Measurements from ENCODE around the gene PANK2.
"Not testable (repeated sequence)": the region's sequence is repeated elsewhere in the genome, so short reads cannot be mapped to it uniquely, and the experiment has no call there.

The PANK2 gene

DNA sequence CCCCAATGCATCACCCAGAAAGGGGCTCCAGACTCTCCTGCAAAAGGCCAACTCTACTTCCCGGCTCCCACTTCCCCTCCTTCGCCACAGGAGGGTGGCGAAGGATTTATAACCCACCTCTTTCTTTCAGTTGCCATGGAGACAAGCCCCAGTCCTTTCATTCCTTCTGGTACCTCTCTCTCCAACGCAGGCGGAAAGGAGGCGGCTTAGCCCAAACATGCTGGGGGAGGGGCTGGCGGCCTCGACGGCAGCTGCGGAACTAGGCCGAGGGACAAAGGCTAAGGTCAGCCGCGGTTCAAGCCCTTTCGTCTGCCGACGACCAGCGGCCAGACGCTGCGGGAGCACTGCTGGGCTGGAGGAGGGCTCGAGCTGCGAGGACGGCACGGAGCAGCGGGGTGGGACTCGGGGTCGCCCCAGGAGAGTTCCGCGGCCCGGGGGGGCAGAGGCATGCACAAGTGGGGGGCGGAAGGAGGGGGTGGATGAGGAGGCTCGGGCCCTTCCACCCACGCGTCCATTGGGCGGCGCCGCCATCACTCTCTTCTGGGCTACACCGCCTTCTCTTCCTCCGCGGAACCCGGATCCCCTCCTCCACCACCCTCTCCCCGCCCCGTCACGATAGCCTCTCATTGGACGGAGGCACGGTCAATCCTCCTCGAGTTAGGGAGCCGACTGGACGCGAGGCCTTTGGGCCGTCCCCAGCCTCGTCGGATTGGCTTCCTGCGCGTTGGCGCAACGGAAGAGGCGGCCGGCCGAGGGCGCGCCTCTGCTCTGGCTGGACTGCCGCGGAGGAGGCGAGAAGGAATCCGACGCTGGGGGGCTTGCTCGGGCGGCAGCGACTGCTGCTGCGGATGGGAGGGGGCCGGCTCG is at the start of gene PANK2:
PANK2 (plus strand) TSS at position 766 of the 867 bp plus-strand sequence.
- peak; percentile 99 for DNase-seq (ENCODE audit: low read depth)

DNA sequence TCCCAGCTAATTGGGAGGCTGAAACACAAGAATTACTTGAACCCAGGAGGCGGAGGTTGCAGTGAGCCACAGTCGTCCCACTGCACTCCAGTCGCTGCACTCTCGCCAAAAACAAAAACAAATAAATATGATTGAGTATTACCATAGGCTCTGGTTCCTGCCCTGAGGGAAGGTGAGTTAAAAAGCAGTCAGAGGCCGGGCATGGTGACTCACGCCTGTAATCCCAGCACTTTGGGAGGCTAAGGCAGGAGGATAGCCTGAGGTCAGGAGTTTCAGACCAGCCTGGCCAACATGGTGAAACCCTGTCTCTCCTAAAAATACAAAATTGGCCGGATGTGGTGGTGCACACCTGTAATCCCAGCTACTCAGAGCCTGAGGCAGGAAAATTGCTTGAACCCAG is 49.0 kb upstream of the PANK2 start:
- DNase-seq (ENCODE audit: low read depth) = not testable (repeated sequence)

DNA sequence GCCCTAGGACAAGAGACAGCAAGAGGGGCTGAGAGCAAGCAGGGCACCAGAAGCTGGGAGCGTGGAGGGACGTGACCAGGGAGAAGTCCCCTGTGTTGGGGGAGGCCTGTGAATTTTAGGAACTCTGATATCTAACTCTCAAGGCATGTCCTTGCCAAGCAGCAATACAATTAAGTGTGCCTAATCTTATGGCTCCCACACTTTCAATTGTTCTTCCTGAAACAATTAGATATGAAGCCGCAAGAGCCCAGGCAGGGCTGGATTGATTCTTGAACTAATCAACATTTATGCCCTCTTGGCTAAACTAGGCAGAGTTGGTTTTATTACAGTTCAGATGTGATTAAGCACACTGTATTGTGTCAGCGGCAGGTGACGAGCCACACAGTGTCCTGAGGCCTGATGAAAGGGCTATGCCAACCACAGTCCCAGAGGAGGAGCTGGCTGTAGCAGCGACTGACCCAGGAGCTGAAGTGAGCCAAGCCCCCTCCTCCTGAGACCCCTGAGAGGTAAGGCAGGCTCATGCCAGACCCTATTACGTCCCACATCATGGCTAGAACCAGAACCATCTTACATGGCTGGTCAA is 46.7 kb upstream of the PANK2 start:
- no peak for DNase-seq (ENCODE audit: low read depth)

DNA sequence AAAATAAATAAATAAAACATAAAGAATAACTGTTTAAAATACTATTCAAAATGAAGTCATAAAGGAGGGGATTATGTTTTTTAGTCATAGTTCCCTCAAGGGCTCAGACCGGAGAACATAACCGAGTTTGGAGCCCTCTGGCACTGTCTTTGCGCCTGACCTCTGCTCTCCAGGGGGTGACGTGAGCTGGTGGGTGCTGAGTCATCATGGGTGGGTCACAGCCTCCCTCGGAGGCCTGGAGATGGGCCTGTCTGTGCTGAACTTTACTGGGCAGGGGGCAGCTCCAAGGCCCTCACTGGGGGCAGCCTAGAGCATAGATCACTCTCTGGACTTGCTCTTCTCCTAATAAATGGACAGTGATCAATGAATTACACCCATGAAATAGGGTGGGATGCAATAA is 45.7 kb upstream of the PANK2 start:
- DNase-seq (ENCODE audit: low read depth) = no peak

DNA sequence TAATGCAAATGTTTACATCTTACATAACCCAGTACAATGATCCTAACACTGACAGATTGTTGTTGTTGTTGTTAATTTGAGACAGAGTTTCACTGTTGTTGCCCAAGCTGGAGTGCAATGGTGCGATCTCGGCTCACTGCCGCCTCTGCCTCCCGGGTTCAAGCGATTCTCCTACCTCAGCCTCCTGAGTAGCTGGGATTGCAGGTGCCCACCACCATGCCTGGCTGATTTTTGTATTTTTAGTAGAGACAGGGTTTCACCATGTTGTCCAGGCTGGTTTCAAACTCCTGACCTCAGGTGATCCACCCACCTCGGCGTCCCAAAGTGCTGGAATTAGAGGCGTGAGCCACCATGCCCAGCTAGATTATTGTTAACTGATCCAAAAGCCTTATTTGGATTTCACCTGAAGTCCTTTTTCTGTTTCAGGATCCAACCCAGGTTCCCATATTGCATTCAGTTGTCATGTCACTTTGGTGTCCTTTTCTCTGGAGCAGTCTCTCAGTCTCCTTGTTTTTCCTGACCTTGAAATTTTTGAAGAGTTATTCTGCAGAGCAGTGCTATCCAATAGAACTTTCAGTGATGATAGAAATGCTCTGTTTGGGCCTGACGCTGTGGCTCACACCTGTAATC is 45.1 kb upstream of the PANK2 start:
- not testable (repeated sequence) for DNase-seq (ENCODE audit: low read depth)

DNA sequence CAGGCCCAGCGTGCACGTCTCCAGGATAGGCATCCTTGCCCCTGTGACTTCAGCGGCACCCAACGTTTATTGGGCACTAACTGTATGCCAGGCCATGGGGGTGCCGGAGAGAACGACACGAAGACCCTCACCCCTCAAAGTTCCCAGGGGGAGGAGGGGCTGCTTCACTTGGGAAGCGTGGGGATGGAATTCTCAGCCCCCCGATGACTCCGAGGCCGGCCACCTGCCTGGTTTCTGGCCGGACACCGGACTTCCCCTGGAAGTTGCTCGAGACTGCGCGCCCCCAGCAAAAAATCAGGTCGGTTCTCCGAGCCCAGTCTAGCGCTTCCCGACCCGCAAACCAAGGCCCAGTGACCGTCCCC is 42.8 kb upstream of the PANK2 start:
- DNase-seq (ENCODE audit: low read depth) = no peak

DNA sequence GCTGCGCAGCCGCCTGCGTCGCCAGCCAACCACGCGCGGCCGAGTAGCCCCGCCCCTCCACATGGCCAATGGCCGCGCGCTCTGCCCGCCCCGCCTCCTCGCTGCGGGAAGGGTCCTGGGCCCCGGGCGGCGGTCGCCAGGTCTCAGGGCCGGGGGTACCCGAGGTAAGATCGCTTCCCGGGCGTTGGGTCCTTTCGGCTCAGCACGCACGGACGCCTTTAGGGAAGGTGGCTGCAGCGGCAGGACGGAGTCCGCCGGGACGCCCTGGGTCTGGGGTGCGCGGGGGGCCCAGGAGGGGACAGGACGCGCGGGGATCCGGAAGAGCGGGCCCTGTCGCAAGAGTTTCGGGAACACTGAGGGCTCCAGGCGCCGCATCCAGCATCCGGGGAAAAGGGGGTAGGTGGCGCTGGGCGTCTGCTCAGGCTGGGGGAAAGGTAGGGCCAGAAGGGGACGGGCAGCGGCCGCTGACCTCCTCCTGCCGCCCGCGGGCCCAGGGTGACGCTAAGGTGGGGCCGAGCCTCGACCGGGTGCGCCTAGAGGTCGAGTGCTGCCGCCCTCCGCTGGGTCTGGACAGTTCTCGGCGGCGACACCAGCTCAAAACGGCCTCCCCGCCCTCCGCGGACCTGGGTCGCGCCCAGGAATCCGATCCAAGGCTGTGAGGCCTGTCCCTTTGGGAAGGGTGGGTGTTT is 42.3 kb upstream of the PANK2 start, which contains the start of gene MAVS:
MAVS (plus strand) TSS at position 95 of the 689 bp plus-strand sequence. CDS start 7,791 bp downstream, outside the sequence.
- peak; percentile 52 for DNase-seq (ENCODE audit: low read depth)

DNA sequence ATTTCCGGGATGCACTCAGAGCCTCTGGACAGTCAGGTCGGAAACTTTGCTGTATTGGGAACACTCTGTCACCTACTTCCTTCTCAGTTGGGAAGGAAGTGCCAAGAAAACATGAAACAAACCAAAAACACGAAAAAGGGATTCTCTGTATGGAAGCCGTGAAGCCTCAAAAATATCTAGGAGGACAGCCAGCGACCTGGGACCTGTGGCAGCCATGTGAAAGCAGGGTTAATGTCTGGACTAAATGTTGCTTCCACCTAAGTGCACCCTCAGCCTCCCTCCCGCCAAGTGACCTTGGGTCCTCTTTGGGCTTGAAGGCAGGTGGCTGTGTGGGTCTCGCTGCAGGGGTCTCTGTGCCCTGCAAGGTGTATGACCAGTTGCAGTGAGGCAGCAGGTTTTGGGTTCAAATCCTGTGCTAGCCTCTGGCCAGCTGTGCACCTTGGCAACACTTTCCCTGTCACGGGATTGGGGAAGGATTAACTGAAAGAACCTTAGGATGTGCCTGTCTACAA is 41.7 kb upstream of the PANK2 start:
- DNase-seq (ENCODE audit: low read depth) = no peak

DNA sequence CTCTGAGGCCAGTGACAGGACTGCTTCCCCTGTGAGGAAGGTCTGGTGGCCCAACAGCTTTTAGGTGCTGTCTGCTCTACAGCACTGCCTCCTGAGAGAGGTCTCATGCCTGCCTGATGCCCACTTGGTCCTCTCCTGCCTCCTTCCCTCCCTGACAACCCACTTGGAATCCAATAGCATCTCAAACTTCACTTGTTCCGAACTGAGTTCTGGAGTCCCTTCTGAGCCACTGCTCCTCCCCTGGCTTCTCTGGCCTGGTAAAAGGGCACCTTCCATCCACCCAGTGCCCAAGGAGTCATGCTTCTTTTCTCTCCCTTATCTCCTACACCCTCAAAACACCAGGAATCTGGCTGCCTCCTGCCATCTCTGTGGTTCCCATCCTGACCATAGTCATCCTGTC is 40.6 kb upstream of the PANK2 start:
- DNase-seq (ENCODE audit: low read depth) = no peak

DNA sequence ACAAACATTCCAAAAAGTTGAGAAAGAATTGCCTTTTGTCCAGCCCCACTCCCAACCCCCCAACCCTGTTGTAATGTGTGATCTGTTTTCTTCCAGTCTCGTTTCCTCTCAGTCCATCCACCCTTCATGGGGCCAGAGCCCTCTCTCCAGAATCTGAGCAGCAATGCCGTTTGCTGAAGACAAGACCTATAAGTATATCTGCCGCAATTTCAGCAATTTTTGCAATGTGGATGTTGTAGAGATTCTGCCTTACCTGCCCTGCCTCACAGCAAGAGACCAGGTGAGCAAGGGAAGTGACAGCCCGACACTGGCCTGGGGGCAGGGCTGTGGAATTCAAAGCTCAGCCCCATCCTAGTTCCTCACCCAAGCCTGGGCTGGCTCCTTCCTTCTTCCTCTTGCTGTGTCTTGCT is 34.7 kb upstream of the PANK2 start:
- no peak for DNase-seq (ENCODE audit: low read depth)

DNA sequence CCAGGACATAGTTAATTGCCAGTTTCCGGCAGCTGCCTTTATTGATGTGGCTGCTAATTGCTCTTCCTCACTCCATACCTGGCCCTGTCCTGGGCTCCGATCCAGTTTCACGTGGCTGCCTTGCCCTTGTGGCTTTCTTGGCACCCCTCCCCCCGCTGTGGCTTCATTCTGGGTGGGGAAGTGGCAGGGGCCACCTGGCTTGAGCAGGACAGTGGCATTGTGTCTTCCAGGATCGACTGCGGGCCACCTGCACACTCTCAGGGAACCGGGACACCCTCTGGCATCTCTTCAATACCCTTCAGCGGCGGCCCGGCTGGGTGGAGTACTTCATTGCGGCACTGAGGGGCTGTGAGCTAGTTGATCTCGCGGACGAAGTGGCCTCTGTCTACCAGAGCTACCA is 31.8 kb upstream of the PANK2 start:
- no peak for DNase-seq (ENCODE audit: low read depth)

DNA sequence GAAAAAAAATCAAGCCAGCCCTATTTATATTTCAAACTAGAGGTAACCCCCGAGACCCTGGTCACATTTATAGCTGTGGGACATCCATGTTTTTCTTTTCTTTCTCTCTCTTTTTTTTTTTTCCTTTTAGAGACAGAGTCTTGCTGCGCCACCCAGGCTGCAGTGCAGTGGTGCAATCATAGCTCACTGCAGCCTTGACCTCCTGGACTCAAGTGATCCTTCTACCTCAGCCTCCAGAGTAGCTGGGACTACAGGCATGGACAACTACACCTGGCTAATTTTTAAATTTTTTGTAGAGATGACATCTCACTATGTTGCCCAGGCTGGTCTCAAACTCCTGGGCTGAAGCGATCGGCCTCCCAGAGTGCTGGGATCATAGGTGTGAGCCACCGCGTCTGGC is 30.5 kb upstream of the PANK2 start:
- DNase-seq (ENCODE audit: low read depth) = no peak

DNA sequence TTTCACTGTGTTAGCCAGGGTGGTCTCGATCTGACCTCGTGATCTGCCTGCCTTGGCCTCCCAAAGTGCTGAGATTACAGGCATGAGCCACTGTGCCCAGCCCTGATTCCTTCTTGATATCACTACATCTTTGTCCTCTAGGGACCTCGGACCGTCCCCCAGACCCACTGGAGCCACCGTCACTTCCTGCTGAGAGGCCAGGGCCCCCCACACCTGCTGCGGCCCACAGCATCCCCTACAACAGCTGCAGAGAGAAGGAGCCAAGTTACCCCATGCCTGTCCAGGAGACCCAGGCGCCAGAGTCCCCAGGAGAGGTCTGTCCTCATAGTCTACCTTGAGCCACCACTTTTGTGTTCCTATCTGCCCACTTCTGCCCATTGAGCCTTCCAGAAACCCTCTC is 28.0 kb upstream of the PANK2 start:
- DNase-seq (ENCODE audit: low read depth) = no peak

DNA sequence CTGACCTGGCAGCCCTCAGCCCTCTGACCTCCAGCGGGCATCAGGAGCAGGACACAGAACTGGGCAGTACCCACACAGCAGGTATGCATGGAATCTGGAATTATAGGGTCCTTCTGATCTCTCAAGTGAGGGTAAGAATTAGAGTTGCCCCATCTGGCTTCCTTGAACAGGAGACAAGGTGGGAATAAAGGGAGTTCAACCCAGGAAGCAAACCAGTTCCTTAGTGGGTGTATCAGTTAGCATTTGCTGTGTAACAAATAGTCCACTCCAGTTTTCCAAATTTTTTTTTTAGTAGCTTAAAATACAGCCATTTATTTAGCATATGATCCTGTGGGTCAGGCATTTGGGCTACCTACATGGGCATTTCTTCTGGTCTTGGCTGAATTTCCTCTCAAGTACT is 26.9 kb upstream of the PANK2 start:
- DNase-seq (ENCODE audit: low read depth) = no peak

DNA sequence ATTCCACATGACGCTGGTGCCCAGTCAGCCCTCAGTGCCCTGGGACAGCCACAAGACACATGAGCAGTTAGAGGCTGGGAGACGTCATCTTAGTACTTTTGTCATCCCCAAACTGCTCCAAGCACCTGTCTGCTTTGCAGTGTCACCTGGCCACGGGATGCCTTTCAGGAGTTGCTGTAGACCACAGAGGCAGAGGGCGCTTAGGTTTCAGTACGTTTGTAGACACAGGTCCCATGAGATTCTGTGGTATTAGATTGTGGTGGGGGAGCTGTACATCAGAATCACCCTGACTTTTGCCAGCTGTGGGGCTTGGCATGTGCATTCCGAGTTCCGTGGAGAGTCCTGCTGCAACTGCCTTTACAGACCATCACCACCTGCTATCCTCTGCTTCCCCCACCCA is 25.9 kb upstream of the PANK2 start:
- no peak for DNase-seq (ENCODE audit: low read depth)

DNA sequence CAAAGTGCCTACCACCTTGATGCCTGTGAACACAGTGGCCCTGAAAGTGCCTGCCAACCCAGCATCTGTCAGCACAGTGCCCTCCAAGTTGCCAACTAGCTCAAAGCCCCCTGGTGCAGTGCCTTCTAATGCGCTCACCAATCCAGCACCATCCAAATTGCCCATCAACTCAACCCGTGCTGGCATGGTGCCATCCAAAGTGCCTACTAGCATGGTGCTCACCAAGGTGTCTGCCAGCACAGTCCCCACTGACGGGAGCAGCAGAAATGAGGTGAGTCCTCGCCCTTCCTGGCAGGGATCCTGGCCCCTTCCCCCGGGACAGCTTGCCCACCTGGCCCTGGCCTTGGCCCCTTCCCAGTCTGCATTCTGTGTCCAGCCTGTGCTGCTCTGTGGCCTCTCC is 24.7 kb upstream of the PANK2 start:
- no peak for DNase-seq (ENCODE audit: low read depth)

DNA sequence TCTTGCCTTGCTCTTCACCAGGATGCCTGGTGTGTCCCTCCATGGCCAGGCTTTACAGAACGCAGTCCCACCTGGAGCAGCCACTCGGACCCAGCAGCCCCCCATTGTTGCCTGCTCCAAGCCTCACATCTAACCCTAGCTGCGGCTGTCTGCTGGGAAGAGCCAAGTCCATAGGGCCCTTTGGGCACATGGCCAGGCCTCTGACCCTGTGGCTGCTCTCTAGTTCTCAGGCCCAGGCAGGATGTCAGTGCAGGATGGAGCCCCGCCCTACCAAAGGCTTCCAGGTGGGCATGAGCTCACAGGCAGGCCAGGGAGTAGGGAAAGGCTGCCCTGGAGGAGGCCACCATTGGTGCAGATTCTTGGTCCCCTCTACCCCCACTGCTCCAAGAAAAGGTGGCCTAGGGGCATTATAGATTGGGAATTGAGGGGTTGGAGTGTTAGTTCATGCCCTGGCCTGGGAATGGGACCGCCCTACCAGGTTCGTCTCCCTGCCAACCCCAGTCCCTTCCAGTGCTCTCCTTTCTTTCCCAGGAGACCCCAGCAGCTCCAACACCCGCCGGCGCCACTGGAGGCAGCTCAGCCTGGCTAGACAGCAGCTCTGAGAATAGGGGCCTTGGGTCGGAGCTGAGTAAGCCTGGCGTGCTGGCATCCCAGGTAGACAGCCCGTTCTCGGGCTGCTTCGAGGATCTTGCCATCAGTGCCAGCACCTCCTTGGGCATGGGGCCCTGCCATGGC is 23.9 kb upstream of the PANK2 start:
- DNase-seq (ENCODE audit: low read depth) = no peak

DNA sequence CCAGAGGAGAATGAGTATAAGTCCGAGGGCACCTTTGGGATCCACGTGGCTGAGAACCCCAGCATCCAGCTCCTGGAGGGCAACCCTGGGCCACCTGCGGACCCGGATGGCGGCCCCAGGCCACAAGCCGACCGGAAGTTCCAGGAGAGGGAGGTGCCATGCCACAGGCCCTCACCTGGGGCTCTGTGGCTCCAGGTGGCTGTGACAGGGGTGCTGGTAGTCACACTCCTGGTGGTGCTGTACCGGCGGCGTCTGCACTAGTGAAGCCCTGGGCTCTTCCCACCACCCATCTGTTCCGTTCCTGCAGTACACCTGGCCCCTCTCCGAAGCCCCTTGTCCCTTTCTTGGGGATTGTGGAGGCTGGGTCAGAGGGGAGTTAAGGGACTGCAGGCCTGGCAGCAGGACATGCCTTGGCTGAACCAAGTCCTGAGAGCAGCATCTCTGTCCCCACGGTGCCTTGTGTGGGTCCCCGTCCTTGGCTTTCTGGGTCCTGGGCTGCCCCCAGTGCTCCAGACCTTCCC is 23.2 kb upstream of the PANK2 start:
- no peak for DNase-seq (ENCODE audit: low read depth)

DNA sequence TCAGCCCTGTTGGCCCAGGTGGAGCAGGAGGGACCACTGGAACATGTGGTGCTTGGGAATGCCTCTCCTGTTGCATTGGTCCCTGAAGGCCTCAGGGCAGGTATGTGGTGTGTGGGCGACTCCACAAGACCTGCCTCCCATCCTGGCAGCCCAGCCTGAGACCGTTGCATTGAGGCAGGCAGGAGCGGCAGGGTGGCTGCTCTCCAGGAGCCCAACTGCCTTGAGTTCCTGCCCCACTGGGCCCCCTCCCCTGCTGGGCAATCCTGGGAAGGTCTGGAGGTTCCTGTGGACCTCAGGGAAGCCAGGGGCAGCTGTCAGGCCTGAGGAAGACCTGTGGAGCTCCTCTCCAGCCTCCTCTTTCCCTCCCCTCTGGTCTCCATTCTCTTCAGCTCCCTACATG is 22.7 kb upstream of the PANK2 start:
- no peak for DNase-seq (ENCODE audit: low read depth)

DNA sequence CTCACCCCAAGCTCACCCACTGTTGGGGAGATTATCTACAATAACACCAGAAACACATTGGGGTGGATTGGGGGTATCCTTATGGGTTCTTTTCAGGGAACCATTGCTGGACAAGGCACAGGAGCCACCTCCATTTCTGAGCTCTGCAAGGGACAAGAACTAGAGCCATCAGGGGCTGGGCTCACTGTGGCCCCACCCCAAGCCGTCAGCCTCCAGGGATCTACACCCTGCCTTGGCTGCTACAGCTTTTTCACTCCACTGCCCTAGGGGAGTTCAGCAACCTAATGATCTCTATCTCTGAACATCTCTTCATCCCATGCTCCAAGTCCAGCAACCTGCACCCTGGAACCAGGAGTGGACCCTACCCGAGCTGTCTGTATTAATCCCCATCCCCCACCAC is 21.4 kb upstream of the PANK2 start:
- DNase-seq (ENCODE audit: low read depth) = no peak

DNA sequence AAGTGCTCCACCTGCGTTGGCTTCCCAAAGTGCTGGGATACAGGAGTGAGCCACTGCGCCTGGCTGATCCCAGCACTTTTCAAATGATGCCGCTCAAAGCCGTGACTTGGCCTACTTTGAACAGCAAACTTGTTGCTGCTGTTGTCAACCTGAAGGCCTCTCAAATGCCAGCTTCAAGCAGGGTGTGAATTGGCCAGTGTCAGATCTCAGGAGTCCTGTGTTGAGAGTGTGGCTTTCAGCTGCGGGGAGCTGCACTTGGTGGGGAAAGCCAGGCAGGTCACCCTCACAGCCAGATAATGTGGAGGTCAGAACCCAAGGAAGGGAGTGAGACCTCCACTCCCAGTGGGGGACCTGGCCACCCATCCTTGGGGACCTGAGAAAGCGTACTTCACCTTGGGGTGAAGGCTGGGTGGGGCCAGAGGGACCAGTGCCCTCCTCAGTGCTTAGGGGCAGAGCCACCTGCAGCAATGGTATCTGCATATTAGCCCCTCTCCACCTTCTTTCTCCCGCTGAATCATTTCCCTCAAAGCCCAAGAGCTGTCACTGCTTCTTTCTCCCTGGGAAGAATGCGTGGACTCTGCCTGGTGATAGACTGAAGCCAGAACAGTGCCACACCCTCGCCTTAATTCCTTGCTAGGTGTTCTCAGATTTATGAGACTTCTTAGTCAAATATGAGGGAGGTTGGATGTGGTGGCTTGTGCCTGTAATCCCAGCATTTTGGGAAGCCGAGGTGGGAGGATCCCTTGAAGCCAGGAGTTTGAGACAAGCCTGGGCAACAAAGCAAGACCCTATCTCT is 19.1 kb upstream of the PANK2 start:
- DNase-seq (ENCODE audit: low read depth) = no peak
